ENCODE measurements around the gene PPP2R5E.

Gene PPP2R5E

DNA sequence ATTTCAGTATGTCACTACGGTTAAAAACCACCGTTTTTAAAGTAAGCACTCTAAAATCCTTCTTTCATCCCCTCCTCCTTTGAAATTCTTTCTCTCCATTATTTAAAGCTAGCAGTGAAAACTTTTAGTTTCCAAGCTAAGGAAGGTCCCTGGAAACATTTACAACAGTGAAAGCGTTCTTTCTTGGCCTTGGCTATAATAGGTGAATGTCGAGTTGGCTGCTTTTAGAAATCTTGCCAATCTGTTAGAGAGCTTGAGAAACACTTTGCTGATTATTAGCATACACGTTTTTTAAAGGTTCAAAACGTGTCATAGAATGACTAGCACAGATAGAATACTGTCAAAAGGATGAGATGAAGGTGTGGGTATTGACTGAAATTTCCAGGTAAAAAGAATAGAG, 83.4 kb downstream of the PPP2R5E start:
- no peak for DNase-seq (ENCODE audit: extremely low read depth, insufficient read length)
- Histone ChIP-seq H3K36me3 (ENCODE audit: control insufficient read depth, insufficient read depth, low read length) (no peaks in the 10 kb centered on the region; the same call in 1 of the 2 replicates), H3K4me3 (replicated peaks; ENCODE audit: low read depth, low read length) (no peak overlapping the region), H3K27me3 (replicated peaks; ENCODE audit: control insufficient read depth, insufficient read depth, low read length) (no peaks in the 10 kb centered on the region)
- TF ChIP-seq, protein P1, sequence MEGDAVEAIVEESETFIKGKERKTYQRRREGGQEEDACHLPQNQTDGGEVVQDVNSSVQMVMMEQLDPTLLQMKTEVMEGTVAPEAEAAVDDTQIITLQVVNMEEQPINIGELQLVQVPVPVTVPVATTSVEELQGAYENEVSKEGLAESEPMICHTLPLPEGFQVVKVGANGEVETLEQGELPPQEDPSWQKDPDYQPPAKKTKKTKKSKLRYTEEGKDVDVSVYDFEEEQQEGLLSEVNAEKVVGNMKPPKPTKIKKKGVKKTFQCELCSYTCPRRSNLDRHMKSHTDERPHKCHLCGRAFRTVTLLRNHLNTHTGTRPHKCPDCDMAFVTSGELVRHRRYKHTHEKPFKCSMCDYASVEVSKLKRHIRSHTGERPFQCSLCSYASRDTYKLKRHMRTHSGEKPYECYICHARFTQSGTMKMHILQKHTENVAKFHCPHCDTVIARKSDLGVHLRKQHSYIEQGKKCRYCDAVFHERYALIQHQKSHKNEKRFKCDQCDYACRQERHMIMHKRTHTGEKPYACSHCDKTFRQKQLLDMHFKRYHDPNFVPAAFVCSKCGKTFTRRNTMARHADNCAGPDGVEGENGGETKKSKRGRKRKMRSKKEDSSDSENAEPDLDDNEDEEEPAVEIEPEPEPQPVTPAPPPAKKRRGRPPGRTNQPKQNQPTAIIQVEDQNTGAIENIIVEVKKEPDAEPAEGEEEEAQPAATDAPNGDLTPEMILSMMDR (IDR thresholded peaks at IDR 0.05; ENCODE audit: insufficient read depth, low read length, poor library complexity, severe bottlenecking) = no peak

DNA sequence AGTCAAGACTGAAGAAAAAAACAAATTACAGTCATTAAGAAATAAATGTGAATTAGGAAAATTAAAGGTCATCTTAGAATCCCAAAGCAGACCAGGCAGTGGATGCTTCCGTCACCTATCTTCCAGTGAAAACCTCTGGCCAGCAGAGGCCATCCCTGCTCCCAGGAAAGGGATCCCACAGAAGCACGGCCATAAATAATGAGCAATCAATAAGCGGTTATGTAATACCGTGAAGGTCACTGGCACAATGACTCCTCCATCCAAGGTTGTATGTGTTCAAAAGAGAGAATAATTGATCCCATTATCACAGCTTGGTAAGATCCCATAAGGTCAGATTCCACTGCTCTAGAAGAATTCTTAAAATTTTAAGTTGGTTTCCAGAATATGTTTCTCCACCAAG, 85.7 kb downstream of the PPP2R5E start:
- no peak for DNase-seq (ENCODE audit: extremely low read depth, insufficient read length)
- TF ChIP-seq, protein P1 (IDR thresholded peaks at IDR 0.05; ENCODE audit: insufficient read depth, low read length, poor library complexity, severe bottlenecking) = no peak

DNA sequence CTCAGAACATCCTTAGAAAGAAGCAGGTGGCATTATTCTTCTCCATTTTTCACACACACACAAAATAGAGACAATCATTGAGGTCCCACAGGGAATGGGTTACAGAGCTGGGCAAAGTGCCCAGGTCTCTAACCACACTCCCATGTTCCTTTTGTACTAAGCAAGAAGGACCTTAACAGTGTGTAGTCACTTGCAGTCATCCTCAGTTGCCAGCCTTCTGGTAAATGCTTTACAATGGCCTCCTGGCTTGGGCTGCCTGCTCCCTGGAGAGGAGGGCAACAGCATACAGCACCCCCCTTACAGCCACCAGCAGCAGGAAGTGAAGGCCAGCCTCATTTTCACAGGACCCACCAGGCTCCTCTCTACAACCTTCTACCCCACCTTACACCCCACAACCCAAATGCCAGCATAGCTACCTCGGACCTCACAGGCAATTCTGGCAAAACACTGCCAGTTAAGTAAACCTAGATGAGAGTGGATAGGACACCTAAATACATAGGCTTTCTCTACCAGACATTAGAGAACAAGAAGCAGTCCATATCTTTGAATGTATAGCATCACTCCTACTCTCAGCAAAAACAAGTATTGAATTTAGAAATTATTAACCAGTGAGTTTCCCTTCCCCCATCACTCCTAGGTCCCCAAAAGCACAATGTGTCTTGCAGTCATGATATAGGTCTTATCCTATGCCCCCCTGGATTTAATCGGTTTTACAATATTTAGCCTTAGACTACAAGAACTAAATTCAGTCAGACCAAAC, 88.1 kb downstream of the PPP2R5E start:
- Histone ChIP-seq H3K27me3 (replicated peaks; ENCODE audit: control insufficient read depth, insufficient read depth, low read length) (no peaks in the 10 kb centered on the region), H3K4me3 (replicated peaks; ENCODE audit: low read depth, low read length) (no peak overlapping the region), H3K36me3 (ENCODE audit: control insufficient read depth, insufficient read depth, low read length) (no peaks in the 10 kb centered on the region; the same call in 1 of the 2 replicates)
- DNase-seq (ENCODE audit: extremely low read depth, insufficient read length) = no peak
- TF ChIP-seq, protein P1 (IDR thresholded peaks at IDR 0.05; ENCODE audit: insufficient read depth, low read length, poor library complexity, severe bottlenecking) = no peak

More for the DNA sequence above, 85.7 kb downstream of the PPP2R5E start:
- H3K4me3 ChIP-seq (replicated peaks; ENCODE audit: low read depth, low read length) = no peak overlapping the region
- H3K27me3 ChIP-seq (replicated peaks; ENCODE audit: control insufficient read depth, insufficient read depth, low read length) = no peaks in the 10 kb centered on the region
- no peaks in the 10 kb centered on the region; the same call in 1 of the 2 replicates for H3K36me3 ChIP-seq (ENCODE audit: control insufficient read depth, insufficient read depth, low read length)

DNA sequence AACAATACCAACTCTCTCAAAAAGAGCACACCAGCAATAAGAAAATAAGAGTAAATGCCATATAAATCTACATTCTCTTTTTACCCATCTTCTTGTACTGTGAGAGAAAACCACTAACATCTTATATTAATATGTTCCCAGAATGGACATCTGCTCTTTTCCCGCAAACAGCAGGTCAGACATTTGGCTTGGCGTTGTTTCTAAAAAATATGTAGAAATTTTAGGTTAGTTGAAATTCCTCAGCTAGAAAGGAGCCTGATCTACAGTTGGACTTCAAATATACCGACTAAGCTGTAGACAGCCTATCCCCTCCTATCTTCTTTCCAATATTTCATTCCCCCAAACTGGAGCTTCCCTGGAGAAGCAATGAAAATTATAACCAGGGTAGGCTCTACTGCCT, 88.7 kb downstream of the PPP2R5E start:
- no peaks in the 10 kb centered on the region; the same call in 1 of the 2 replicates for H3K36me3 ChIP-seq (ENCODE audit: control insufficient read depth, insufficient read depth, low read length)
- no peak for DNase-seq (ENCODE audit: extremely low read depth, insufficient read length)
- H3K4me3 ChIP-seq (replicated peaks; ENCODE audit: low read depth, low read length) = no peak overlapping the region
- no peaks in the 10 kb centered on the region for H3K27me3 ChIP-seq (replicated peaks; ENCODE audit: control insufficient read depth, insufficient read depth, low read length)
- TF ChIP-seq, protein P1 (IDR thresholded peaks at IDR 0.05; ENCODE audit: insufficient read depth, low read length, poor library complexity, severe bottlenecking) = no peak

DNA sequence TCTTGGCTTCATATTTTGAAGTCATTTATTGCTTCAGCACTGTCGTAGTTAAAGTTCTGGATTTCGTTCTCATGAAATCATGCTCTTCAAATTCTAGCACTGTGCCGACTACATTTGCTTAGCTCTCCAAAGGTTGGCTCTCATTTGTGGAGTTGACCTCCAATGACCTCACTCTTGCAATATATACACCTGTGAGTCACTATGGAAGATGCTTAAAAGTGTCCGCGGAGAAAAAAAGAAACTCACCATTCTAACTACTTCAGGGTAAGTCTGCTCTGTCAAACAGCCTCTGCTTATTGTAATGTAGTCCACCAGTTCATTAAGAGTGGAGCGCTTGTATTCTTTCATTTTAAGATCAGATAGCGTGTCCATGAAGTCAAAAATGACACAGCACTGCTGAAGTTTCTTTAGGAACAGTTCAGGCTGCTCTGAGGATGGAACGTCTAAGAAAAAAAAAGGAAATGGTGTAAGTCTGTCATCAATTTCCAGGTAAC, 89.7 kb downstream of the PPP2R5E start:
- Histone ChIP-seq H3K27me3 (replicated peaks; ENCODE audit: control insufficient read depth, insufficient read depth, low read length) (no peaks in the 10 kb centered on the region), H3K36me3 (ENCODE audit: control insufficient read depth, insufficient read depth, low read length) (no peaks in the 10 kb centered on the region; the same call in 1 of the 2 replicates), H3K4me3 (replicated peaks; ENCODE audit: low read depth, low read length) (no peak overlapping the region)
- DNase-seq (ENCODE audit: extremely low read depth, insufficient read length) = no peak
- TF ChIP-seq, protein P1 (IDR thresholded peaks at IDR 0.05; ENCODE audit: insufficient read depth, low read length, poor library complexity, severe bottlenecking) = no peak
